ENCODE measurements around the gene SEC23IP. TPM values are rescaled to one million over a fixed set of nuclear protein-coding genes. Genes with fewer than 3 reads are reported as not detected.
"Not testable (repeated sequence)": the region's sequence is repeated elsewhere in the genome, so short reads cannot be mapped to it uniquely, and the experiment has no call there.

SEC23IP gene
- total RNA-seq, 1 donor = 51.2 TPM

GRCh38 chr10:119903946-119904666 lies 11.6 kb downstream of the SEC23IP start:
- TF ChIP-seq, protein P1, sequence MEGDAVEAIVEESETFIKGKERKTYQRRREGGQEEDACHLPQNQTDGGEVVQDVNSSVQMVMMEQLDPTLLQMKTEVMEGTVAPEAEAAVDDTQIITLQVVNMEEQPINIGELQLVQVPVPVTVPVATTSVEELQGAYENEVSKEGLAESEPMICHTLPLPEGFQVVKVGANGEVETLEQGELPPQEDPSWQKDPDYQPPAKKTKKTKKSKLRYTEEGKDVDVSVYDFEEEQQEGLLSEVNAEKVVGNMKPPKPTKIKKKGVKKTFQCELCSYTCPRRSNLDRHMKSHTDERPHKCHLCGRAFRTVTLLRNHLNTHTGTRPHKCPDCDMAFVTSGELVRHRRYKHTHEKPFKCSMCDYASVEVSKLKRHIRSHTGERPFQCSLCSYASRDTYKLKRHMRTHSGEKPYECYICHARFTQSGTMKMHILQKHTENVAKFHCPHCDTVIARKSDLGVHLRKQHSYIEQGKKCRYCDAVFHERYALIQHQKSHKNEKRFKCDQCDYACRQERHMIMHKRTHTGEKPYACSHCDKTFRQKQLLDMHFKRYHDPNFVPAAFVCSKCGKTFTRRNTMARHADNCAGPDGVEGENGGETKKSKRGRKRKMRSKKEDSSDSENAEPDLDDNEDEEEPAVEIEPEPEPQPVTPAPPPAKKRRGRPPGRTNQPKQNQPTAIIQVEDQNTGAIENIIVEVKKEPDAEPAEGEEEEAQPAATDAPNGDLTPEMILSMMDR (IDR thresholded peaks at IDR 0.05; ENCODE audit: insufficient read depth, low read length) = no peak
- no peak overlapping the region for H3K4me3 ChIP-seq (ENCODE audit: low read depth, low read length)
- DNase-seq (ENCODE audit: low read depth) = no peak

GRCh38 chr10:119907695-119908094 lies 15.2 kb downstream of the SEC23IP start:
- DNase-seq (ENCODE audit: low read depth); H3K4me3 ChIP-seq (ENCODE audit: low read depth, low read length): not testable (repeated sequence)

DNA sequence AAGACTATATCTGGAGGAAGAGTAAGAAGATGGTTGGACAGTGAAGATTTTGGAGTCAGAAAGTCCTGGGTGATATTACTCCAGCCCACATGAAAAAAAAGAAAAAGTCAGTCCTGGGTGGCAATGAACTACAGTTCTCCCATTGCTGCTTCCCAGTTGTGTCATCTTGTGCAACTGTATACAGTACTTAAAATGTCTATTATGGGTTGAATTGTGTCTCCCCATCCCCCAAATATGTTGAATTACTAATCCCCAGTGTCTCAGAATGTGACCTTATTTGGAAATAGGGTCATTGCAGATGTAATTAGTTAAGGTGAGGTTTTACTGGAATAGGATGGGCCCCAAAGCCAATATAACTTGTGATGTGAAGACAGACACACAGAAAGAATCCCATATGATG lies 15.6 kb downstream of the SEC23IP start:
- no peak for DNase-seq (ENCODE audit: low read depth)
- TF ChIP-seq, protein P1 (IDR thresholded peaks at IDR 0.05; ENCODE audit: insufficient read depth, low read length) = no peak

DNA sequence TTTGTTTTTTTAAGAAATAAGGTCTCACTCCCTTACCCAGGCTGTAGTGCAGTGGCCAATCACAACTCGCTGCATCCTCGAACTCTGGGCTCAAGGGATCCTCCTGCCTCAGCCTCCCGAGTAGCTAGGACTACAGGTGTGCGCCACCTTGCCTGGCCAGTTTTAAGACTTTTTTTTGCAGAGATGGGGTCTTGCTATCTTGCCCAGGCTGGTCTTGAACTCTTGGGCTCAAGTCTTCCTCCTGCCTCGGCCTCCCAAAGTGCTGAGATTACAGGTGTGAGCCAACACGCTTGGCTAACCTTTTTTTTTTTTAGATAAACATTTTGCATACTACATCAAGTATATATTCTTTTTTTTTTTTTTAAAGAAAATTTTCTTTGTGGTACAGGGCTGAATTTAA lies 18.2 kb downstream of the SEC23IP start:
- DNase-seq (ENCODE audit: low read depth) = no peak
- TF ChIP-seq, protein P1 (IDR thresholded peaks at IDR 0.05; ENCODE audit: insufficient read depth, low read length) = no peak
- no peak overlapping the region for H3K4me3 ChIP-seq (ENCODE audit: low read depth, low read length)

More for the DNA sequence above, 15.6 kb downstream of the SEC23IP start:
- no peak overlapping the region for H3K4me3 ChIP-seq (ENCODE audit: low read depth, low read length)

DNA sequence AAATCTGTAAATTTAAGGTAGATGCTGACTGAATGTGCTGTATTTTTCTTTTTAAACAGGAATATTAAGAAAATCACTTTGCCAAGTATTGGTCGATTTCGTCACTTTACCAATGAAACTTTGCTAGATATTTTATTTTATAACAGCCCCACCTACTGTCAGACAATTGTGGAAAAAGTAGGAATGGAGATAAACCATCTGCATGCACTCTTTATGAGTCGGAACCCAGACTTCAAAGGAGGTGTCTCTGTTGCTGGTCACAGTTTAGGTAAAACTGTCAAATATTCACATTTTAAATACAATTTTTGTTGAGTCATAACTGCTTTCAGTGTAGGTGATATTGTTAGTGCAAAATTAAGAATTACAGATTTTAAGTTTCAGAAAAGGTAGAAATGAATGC lies 25.2 kb downstream of the SEC23IP start:
- peak; percentile 17 for DNase-seq (ENCODE audit: low read depth)
- no peak overlapping the region for H3K4me3 ChIP-seq (ENCODE audit: low read depth, low read length)
- TF ChIP-seq, protein P1 (IDR thresholded peaks at IDR 0.05; ENCODE audit: insufficient read depth, low read length) = no peak

GRCh38 chr10:119919271-119919670 lies 26.7 kb downstream of the SEC23IP start:
- no peak for DNase-seq (ENCODE audit: low read depth)
- no peak overlapping the region for H3K4me3 ChIP-seq (ENCODE audit: low read depth, low read length)
- TF ChIP-seq, protein P1 (IDR thresholded peaks at IDR 0.05; ENCODE audit: insufficient read depth, low read length) = no peak

GRCh38 chr10:119919826-119920225 lies 27.3 kb downstream of the SEC23IP start:
- TF ChIP-seq, protein P1 (IDR thresholded peaks at IDR 0.05; ENCODE audit: insufficient read depth, low read length) = no peak
- no peak overlapping the region for H3K4me3 ChIP-seq (ENCODE audit: low read depth, low read length)
- DNase-seq (ENCODE audit: low read depth) = no peak

Data from fibroblast of the aortic adventitia (primary cell).